A204.1 (cell line): Measurements from ENCODE around the gene CNGB1.
"Not testable (repeated sequence)": the region's sequence is repeated elsewhere in the genome, so short reads cannot be mapped to it uniquely, and the experiment has no call there.

ENCODE experiments used
- FAIRE-seq: peaks from 2 replicates; lab custom pipeline; 2012; peaks lifted over from hg19 to GRCh38; lab: Jason Lieb, UNC

CNGB1 gene

DNA sequence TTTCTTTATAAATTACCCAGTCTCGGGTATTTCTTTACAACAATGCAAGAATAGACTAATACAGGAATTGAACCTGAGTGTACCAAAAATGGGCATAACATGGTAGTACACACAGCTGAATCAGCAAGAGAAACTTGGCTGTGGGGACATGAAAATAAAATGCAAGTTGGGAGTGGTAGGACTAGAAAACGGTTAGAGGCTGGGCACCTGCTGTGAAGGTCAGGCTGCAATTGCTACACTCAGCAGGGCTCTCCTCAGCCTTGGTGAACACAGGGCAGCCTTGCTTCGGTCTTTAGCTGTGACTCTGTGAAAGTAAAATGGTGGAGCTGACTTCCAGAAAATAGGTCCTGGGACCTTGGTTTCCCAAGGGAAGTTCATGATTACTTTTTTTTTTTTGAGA is 45.6 kb downstream of the CNGB1 start:
- FAIRE-seq = no peak

DNA sequence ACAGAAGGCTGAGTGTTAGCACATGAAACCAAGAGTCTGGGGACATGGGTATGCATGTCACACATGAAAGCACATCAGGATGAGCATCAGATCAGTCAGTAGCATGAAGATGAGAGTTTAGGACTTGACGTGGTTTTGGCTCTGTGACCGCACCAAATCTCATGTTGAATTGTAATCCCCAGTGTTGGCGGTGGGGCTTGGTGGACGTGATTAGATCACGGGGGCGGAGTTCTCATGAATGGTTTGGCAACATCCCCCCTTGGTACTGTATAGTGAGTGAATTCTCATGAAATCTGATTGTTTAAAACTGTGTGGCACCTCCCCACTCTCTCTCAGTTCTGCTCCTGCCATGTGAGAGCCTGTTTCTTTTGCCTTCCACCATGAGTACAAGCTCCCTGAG is 46.4 kb downstream of the CNGB1 start:
- FAIRE-seq = no peak

DNA sequence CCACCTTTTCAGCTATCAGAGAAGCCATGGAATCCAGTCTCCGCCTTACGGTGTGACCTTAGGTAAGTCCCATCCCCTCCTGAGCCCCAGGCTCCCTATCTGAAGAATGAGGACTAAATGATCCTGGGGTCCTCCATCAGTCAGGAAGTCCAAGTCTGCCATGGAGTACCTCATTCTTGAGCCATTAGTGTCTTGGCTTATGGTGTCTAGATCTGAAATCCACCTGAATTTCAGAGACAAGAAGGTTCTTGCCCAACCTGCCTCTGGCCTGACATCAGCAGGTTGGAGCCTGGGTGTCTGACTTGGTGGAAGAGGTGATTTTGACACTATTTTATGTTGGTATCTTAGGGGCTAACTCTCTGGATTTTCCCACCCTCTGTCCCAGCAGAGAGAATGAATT is 47.1 kb downstream of the CNGB1 start:
- FAIRE-seq = no peak

DNA sequence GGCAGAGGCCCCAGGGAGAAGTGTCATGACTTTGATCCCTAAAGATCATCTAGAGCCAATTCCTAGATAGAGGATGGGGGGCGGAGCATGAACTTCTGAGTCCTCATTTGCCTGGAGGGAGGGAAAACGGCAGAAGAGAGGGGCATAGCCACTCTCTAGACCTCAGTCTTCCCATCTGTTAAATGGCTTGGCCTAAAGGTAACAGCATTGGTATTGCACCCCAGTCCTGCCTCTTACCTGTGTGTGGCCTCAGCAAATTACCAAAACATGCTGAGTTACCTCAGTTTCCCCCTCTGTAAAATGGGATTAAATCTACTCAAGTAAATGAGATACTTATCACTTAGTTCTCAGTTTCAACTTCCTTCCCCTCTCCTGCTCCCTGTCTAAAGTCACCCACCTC is 47.5 kb downstream of the CNGB1 start:
- FAIRE-seq = no peak

DNA sequence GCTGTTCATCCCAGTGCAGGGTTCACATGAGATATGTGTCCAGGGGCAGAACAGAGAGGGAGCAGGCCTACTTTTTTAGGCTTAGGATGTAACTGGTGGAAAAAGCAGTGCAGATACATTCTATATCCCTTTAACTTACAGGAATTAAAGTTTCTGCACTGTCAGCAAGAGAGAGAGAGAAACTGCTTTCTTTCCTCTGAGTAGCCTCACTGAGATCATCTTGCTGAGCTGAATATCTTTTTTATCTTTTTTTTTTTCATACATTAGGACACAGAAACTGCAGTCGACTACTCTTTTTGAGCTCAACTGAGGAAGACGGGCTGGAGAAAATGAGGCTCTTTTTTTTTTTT is 50.1 kb downstream of the CNGB1 start:
- FAIRE-seq = no peak

DNA sequence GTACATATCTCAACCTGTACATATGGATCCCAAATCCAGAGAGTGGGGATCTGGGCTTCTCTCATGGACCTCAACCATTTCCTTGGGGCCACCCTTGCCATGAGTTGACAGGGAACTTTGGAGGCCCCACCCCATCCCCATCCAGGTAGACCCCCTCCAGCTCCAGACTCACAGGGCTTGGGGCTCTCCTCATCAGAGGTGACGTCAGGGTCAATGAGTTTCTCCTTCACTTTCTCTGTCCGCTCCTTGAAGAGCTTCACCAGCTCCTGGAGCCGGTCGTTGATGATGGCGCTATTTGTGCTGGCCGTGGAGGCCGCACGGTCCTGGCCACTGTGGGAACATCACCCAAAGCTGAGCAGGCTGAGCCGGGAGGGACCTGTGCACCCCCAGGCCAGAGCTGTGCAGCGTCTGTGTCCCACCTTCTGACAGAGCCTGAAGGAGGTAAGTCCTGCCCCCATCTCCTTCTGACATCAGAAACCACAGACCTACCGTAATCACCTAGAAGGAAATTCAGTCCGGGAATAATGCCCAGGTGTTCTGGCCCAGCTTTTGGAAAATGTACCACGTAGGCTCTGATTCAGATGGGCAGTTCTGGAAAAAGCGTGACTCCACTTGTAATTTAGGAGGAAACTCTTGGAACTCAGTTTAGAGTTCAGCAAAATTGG is 50.6 kb downstream of the CNGB1 start:
- no peak for FAIRE-seq

DNA sequence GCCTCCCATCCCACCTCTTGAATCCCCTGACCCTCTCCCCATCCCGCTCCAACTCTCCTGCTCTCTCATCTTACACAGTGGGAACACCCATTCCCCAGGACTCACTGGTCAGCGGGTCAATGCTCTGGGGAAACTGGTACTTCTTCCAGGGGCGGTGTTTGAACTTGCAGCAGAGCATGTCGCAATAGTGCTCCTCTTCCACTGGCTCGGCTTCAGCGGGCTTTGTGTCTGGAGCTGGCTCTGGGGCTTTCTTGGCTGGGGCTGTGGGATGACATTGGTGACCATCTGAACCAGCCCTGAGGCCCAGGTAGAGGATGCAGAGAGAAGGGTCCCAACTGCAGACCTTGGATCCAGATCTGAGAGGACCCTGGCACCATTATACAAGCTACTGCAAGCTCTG is 51.9 kb downstream of the CNGB1 start:
- no peak for FAIRE-seq

DNA sequence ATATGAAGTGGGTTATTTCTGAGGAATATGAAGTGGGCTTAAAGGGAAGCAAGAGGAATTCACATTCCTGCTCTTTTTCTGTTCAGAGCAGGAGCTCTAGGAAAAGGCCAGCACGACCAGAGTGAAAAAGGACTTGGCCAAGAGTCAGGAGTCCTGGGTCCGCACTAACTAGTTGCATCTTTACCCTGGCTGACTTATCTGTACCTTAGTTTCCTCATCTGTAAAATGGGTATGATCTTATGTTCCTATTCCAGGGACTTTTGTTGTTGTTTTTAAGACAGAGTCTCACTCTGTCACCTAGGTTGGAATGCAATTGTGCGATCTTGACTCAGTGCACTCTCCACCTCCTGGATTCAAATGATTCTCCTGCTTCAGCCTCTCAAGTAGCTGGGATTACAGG is 52.5 kb downstream of the CNGB1 start:
- no peak for FAIRE-seq

DNA sequence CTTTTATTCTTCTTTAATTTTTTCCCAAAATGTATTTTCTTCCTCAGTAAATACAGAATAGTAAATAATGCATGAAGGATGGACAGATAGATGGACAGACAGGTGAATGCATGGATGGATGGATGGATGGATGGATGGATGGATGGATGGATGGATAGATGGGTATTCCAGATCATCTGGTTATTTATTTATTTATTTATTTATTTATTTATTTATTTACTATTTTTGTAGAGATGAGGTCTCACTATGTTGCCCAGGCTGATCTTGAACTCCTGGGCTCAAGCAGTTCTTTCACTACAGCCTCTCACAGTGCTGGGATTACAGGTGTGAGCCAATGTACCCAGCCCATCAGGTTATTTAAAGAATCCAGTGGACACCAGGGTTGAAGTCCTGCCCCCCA is 53.0 kb downstream of the CNGB1 start:
- not testable (repeated sequence) for FAIRE-seq

DNA sequence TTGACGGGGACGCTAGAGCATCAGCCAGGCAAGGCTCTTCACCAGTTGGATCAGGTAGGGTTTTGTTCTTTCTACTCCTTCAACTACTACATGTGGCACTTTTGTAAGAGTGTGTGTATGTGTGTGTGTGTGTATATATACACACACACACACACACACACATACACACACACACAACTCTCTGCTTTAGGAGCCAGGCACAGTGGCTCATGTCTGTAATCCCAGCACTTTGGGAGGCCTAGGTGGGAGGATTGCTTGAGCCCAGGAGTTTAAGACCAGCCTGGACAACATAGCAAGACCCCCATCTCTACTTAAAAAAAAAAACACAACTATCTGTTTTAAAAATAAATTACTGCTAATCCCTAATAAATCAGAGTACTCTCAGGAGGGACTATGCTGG is 53.4 kb downstream of the CNGB1 start:
- FAIRE-seq = not testable (repeated sequence)

DNA sequence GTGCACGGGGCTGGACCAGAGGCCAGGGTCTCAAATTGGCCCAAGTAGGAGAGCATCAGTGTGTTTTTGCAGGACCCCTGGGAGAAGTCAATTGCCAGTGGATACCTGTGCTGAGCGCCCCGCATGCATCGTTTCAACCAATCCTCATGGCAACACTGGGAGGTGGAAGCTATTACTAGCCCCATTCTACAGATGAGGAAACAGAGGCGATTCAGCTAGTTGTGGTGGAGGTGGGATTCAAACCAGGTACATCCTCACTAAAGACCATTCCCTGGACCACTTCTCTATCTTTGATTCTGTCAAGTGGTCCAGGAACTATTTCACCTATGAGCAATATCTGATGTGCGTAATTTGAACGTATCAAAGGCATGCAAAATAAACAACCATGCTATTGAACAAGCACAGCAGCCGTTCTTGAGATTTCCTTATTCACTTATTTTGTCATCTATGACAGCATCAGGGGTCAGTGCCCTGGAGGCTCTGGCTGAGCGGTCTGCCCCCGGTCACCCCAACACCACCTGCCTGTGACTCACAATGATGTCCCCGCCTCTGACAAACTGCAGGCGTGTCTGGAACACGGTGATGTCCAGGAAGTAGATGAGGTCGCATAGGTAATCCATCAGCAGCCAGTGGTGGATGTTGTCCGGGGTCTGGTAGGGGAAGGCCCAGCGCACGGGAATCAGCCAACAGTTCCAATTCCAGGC is 54.0 kb downstream of the CNGB1 start:
- no peak for FAIRE-seq

DNA sequence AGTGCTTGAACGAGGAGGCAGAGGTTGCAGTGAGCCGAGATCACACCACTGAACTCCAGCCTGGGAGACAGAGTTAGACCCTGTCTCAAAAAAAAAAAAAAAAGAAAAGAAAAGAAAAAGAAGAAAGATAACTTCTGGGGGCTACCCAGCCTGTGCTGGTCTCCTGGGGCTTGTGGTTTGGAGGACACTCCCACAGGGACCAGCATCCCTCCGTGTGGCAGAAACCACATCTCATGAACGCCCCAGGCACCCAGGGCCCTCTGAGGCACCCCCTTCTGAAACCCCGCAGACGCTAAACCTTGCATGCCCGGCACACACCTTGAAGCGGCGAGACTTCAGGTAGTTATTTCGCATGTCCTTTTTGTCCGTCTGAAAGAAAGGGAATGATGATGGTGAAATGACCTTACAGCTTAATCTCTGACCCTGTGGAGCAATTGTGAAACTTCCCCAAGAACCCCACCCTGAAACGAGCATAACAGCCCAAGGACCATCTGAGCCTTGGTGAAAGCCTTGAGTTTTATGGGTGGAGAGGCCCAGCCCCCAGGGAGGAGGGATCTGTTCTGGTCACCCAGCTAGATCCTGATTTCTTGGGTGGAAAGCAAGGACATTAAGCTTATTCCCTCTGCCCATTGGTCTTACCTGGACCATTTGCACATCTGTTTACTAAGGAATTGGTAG is 55.0 kb downstream of the CNGB1 start:
- FAIRE-seq = no peak

DNA sequence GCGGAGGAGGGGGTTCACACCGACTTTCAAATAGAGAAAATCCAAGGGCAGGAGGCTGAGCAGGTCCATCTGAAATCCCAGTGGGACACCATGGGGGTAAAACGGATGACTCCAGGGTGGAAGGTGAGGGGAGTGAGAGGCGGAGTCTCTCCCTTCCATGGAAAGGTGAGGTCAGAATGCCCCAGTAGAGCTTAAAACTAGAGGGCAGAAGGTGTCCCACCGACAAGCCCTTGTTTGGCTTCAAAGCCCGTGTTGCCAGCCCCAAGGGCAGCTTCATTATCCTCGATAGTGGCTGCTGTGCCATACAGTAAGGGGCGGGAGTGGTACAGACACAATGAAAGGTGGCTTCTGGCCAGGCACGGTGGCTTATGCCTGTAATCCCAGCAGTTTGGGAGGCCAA is 55.7 kb downstream of the CNGB1 start:
- FAIRE-seq = no peak

DNA sequence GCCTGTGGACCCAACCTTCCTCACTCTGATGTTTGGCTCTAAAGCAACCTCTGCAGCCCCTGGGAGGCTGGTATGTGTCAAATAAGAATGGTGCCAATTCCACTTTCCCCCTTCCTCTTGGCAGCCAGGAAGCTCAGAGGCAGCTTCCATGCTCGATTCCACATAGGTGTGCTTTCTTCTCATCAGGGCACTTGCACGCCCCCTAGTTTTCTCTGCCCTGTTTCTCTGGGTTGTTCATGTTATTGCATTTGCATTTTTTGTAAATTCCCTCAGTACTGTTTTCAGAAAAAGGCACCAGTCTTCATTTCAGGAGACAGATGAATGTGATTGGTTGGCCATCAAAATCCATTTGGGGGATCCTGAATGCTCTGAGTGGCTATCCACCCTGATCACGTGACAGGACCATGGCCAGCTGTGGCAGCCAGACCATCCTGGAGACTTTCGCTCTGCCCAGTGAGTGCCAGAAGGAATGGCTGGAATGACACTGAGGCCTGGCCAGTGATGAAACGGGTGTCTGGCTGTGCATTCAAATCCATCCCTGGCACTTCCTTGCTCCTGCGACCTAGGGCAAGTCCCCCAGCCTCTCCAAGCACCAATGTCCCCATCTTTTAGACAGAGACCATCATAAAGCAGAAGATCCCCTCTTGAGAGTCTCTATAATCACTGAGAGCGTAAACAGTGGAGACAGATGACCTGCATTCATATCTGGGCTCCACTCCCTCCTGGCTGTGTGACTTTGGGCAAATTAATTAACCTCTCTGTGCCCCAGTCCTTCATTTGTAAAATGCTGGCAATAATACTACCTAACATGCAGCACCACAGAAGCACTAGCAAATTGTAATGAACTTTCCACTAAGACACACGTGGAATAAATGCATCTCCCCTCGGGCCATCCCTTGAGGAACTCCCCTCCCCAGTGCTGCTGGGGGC is 56.4 kb downstream of the CNGB1 start:
- no peak for FAIRE-seq

DNA sequence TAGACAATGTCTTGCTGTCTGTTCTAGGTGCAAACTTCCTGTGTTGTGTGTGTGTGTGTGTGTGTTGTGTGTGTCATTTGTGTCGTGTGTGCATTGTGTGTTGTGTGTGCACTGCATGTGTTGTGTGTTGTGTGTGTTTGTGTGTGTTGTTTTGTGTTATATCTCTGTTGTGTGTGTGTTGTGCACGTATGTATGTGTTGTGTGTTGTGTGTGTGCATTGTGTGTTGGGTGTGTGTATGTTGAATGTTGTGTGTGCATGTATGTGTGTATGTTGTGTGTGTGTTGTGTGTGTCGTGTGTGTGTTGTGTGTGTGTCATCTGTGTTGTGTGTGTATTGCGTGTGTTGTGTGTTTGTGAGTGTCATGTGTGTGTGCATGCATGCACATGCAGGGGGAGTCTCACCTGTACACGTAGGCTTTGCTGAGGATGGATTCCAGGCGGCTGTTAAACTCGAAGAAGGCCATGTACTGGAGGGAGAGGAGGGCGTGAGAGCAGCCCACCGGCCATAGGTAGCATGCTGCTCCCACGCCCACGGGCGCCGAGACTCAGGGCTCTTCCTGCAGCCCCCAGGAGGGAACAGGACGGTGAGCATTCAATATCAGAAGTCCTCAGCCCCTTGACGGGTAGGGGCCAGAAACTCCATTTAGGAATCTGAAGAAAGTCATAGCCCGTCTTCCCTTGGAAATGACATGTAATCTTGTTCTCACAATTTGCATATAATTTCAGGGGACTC is 58.2 kb downstream of the CNGB1 start:
- FAIRE-seq = no peak

DNA sequence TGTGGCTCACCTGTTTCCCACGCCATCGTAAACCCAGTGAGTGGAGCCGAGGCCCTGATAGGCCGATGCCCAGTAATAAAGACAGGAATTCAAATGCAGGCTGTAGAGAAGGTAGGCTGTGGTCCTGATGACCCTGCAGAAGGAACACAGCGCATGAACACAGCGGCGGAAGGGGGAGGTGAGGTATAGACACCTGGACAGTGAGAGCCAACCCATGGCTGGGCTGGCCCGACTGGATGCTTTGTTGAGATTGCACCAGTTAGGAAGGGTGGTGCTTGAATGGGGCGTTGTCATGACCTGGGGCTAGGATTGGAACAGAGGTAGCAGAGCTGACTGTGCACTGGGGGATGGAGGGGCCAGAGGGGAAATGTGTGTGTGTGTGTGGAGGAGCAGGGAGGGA is 59.2 kb downstream of the CNGB1 start:
- FAIRE-seq = no peak

DNA sequence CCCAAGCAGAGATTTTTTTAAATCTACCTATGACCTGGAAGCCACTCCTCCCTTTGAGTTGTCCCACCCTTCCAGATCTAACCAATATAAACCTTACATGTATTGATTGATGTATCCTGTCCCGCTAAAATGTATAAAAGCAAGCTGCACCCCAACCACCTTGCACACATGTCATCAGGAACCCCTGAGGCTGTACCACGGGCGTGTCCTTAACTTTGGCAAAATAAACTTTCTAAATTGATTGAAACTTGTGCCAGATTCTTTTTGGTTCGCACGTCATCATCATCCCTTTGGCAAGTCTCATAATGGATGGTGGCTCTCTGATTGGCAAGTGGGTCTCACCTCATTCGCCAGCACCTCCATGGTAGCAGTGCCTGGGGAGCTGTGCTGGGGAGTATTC is 60.2 kb downstream of the CNGB1 start:
- no peak for FAIRE-seq

DNA sequence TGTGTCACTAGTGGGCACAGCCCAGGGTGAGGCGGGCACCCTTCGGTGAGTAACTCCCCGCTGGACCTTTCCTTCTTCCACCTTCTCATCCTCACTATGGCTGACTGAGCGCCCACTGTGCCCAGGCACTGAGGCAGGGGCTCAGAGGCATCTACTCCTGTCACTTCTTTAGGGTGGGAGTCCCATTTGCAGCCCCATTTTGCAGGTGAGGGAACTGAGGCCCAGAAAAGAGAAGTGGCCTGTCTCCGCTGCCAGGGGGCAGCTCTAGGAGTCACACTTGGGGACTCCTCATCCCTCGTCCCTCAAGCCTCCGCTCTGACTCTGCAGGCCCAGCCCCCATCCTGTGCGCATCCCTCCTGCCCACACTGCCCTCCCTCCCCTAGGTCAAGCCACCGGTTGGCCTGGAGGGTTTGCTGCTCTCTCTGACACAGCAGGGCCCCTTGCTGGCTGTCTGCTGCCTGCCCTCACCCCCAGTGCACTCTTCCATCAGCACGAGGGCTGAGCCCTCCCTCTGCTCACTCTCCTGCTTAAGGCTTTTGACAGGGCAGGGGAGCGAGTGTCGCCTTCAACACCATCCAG is 62.4 kb downstream of the CNGB1 start:
- FAIRE-seq = no peak

DNA sequence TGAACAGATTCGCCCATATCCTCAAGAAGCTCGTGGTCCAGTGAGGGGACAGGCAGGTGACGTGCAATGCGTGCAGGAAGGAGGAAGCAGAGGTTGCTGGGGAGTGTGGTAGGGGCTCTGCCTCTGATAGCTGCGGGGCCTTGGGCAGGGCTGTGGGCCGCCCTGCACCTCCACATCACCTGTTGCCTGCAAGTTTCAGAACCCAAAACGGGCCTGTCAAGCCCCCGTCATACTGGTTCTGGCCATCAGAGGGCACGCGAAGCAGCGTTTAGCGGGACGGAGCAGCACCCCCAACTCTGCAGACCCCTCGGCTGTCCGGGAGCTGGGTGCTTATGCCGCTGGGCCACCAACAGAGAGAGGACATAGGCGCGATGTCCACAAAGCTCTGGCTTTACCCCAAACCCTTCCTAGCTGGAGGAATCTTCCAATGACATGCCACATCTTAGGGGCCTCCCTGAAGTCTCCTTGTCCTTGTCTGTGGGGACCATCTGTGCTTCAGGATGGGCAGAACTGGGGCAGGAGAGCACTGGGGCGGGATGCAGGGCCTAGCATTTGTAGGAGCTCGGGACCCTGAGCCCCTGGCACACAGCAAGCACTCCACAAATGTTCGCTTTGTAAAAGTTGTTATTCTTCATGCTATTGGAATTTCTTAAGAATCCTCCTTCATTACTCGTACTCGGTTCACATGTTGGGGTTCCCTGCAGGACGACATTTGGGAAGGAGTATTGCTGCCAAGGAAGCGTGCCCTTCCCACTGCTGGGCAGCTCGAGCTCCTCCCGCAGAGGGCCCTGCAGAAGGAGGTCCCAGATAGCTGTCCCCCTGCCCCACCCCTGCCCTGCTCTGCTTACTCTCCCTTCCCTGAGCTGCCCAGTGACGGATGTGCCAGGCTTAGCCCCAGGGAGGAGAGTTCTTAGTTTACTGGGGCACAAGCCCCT is 64.3 kb downstream of the CNGB1 start:
- no peak for FAIRE-seq

DNA sequence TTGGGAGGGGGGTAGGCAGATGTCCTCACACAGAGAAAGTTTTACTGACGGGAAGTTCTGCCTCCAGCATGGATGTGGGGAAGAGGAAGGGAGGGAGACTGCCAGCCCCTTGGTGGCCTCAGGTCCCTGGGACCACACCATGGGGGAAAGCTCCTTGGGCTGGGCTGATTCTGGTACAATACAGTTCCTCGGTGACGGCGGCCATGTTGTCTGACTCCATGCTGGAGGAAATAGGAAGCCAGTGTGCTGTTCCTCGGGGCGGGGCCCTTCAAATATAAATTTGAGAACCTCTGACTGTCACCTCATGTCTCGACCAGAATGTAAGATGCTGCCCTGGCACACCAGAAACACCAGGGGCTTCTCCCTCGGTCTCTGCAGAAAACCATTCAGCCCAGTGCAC is 66.8 kb downstream of the CNGB1 start:
- no peak for FAIRE-seq

DNA sequence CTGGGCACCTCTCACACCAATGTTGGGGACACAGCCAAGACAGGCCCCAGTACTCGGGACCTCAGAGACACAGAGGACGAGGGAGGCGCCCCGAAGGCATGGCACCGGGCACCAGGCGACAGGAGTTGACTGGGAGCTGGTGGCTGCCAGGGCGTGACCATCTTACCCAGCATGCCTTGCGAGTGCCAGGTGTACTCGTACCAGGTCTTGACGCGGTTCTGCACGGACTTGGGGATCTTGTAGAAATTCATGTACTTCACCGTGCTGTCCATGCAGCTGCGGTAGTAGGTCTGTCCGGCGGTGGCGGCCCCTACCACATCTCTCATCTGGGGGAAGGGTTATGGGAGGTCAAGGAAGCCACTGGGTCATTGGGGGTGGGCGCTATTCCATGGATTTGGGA is 67.3 kb downstream of the CNGB1 start:
- no peak for FAIRE-seq
